Activated CD4-positive, alpha-beta T cell treated with anti-CD3 and anti-CD28 coated beads, Interleukin-2, amount 50 U/mL, for 16 hours (primary cell): Measurements from ENCODE around the gene SPHK1.

Source experiments
- DNase-seq: peaks from one replicate; pipeline ENCODE4 v3.0.0-alpha.2; 2020

The SPHK1 gene

DNA sequence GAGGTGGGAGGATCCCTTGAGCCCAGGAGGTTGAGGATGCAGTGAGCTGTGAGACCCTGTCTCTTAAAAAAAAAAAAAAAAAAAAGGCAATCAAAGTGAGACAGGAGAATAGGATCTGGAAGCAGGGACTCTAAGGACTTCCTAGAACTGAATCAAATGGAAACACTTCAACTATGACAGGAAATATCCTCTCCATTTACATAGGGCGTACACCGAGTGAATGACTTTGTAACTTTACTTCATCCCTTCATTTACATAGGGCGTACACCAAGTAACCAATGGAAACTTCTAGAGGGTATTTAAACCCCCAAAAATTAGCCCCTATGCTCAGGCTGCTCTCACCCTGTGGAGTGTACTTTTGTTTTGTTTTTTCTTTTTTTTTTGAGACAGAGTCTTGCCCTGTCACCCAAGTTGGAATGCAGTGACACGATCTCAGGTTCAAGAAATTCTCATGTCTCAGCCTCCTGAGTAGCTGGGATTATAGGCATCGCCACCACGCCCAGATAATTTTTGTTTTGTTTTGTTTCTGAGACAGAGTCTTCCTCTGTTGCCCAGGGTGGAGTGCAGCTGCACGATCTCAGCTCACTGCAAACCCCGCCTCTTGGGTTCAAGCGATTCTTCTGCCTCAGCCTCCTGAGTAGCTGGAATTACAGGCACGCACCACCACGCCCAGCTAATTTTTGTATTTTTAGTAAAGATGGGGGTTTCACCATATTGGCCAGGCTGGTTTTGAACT is 21.1 kb upstream of the SPHK1 start:
- no peak for DNase-seq

- DNase-seq = no peak
Observed at GRCh38 chr17:76365256-76365903, 19.0 kb upstream of the SPHK1 start.

DNA sequence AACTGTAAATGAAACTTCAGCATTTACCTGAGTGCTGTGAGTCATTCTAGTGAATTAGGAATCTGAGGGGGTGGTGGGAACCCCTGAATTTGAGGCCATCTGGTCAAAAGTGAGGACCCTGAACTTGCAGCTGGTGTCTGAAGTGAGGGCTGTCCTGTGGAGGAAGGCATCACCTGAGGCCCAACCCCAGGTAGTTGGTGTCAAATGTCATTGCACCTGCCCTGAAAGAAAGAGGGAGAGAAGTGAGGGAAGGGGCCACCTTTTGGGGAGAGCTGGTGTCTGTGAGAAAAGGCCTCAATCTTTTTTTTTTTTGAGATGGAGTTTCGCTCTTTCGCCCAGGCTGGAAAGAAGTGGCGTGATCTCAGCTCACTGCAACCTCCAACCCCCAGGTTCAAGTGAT is 18.2 kb upstream of the SPHK1 start:
- DNase-seq = no peak

DNA sequence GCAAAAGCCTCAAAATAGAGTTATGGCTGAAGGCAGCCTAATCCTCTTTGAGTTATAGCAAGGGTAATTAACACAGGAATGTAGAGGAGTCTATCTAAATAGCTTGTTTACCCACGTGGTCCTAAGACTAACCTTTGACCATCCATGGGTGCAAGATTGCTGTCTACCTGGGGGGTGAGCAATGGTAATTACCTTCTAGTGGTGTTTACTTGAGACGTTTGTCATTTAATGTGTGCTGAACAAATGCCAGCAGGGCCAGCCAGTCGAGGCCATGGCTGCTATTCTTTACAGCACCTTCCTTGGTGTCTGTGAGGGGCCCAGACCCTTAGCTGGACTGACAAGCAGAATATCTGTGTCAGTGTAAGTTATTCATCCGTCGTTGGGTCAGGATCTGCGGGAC is 16.8 kb upstream of the SPHK1 start:
- DNase-seq = no peak

- DNase-seq = no peak
Observed at GRCh38 chr17:76368545-76368944, 15.9 kb upstream of the SPHK1 start.

DNA sequence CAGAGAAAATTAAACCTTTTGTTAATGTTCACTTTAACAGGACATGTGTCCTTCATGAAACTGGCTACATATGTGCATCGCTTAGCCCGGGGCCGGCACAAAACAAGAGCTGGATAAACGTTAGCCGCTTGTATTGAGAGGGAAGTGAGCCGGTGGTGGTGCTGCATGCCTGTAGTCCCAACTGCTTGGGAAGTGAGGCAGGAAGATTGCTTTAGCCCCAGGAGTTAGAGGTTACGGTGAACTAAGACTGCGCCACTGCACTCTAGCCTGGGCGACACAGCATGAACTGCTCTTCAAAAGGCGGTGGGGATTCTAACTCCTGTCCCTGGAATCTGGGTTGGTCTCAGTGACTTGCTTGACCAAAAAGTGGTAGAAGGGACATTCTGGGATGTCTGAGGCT is 15.0 kb upstream of the SPHK1 start:
- DNase-seq = no peak

GRCh38 chr17:76369804-76370203 is 14.6 kb upstream of the SPHK1 start:
- DNase-seq = no peak

DNA sequence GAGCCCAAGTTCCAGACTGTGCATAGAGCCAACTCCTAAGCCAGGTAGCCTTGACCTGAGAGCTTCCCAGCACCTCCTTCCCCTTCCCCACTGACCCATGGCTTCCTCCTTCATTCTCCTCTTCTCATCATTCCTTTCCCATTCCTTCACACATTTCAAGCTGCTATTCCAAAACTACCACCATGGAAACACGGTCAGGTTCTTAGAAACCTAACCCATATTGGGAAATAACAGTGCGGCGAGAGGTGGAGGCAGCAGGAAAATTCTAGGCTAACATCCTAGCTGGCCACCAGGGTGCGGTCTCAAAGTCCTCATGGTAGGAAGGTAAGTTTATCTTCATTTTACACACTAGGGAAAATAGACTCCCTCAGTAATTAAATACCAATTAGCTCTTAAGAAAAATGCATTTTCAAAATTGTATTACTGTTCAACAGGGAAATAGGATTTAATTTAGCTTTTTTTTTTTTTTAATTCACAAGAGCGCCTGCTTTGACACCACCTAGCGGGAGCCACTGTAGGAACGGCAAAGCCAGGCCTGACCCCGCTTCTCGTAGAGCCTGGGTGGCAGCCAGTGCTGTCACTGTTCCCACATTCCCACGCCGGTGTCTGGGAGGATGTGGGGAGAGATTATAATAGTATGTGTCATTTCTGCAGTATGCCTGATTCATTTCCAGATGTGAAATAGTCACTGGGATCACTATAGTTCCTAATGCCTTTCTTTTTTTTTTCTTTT is 14.0 kb upstream of the SPHK1 start:
- no peak for DNase-seq

- DNase-seq = peak; percentile 7
Observed at GRCh38 chr17:76371656-76372628, 12.5 kb upstream of the SPHK1 start.

GRCh38 chr17:76376318-76377133 is 7.9 kb upstream of the SPHK1 start:
- DNase-seq = no peak

- DNase-seq = no peak
Observed at GRCh38 chr17:76378548-76379274, 5.7 kb upstream of the SPHK1 start.

DNA sequence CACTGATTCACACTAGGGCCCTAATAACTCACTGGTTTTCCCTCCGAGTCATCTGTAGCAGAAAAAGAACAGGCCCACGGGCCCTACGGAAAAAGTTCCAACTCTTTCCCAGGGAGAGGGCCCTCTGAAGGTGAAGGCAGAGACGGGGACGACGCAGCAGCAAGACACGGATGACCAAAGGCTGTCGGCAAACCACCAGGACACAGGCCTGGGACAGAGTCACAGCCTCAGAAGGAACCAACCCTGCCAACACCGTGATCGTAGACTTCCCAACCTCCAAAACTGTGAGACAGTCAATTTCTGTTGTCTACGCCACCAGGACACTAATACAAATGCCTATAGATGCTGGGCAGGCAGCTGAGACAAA is 5.2 kb upstream of the SPHK1 start:
- DNase-seq = no peak

DNA sequence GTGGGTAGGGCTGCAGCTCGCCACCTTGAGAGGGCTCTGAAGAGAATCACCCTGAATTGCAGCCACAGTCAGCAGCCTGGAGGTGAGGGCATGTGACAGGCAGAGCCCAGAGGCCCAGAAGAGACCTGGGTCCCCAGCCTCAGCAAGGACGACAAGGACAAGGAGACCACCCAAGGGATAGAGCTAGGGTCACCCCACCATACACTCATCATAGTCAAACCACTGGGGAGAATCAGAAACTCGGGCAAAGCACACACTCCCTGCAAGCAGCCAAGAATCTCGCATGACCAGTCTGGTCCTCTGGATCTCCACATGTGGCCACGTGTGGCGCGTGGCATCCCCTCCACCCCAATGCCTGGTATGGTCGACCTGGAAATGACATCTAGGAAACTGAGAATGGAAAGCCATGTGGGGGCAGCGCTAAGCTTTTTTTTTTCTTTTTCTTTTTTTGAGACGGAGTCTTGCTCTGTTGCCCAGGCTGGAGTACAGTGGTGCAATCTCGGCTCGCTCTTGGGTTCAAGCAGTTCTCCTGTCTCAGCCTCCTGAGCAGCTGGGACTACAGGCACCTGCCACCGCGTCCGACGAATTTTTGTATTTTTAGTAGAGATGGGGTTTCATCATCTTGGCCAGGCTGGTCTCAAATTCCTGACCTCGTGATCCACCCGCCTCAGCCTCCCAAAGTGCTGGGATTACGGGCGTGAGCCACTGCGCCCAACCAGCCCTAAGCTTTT is 4.6 kb upstream of the SPHK1 start:
- DNase-seq = no peak

DNA sequence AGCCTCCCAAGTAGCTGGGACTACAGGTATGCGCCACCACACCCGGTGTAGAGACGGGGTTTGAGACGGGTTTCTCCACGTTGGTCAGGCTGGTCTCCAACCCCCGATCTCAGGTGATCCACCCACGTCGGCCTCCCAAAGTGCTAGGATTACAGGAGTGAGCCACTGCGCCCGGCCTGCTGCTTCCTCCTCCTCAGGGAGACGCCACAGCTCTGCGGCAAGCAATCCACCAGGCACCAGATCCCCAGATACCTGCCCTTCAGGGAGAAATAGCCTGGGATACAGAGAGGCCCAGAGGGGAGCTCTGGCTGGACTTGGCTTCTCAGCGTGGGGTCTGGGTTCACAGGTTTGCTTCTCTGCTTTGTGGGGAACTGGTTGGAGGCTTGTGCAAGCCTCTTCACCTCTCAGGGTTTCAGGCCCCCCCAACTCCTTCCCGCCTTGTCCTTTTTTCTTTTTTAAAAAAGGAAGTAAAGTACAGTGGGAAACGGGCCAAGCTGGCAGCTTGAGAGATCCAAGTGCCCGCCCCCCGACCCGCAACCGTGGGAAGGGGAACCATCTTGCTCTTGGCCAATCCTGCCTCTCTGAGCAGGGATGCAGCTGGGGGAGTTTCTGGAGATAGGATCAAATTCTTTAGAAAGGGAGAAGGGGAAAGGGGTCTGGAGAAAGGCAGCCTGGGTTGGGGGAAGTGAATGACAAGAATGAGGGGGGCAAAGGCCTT is 2.6 kb upstream of the SPHK1 start:
- DNase-seq = no peak

- no peak for DNase-seq
Observed at GRCh38 chr17:76382351-76382802, 2.0 kb upstream of the SPHK1 start.

GRCh38 chr17:76382803-76383545 is 1.4 kb upstream of the SPHK1 start:
- DNase-seq = peak; percentile 75

- peak; percentile 32 for DNase-seq
Observed at GRCh38 chr17:76383546-76384221, 725 bp upstream of the SPHK1 start.
